Measurements from ENCODE around the gene CEMIP. TPM values are rescaled to one million over a fixed set of nuclear protein-coding genes. Genes with fewer than 3 reads are reported as not detected.

Gene CEMIP
- total and polyA plus RNA-seq, 2 of the 13 experiments (the other 11 are each of a cell fraction or from before 2014, with no cell fraction given) = 4.3 to 28.5 TPM

- TF ChIP-seq ZNF362 (CRISPR knock-in tag; IDR thresholded peaks at IDR 0.05; ENCODE audit: borderline replicate concordance) (no peak), ZNF136 (CRISPR knock-in tag; IDR thresholded peaks at IDR 0.05; ENCODE audit: low read depth) (no peak), ZNF33A (CRISPR knock-in tag; IDR thresholded peaks at IDR 0.05; ENCODE audit: borderline replicate concordance) (no peak), MED8 (CRISPR knock-in tag; IDR thresholded peaks at IDR 0.05; ENCODE audit: insufficient replicate concordance) (no peak), SIX4 (CRISPR knock-in tag; IDR thresholded peaks at IDR 0.05) (no peak), ZNF75D (CRISPR knock-in tag; IDR thresholded peaks at IDR 0.05; ENCODE audit: borderline replicate concordance) (no peak), ZNF292 (CRISPR knock-in tag; IDR thresholded peaks at IDR 0.05; ENCODE audit: borderline replicate concordance, low read depth) (no peak)
Measured at GRCh38 chr15:80950291-80951078, 171.3 kb downstream of the CEMIP start (continued).

DNA sequence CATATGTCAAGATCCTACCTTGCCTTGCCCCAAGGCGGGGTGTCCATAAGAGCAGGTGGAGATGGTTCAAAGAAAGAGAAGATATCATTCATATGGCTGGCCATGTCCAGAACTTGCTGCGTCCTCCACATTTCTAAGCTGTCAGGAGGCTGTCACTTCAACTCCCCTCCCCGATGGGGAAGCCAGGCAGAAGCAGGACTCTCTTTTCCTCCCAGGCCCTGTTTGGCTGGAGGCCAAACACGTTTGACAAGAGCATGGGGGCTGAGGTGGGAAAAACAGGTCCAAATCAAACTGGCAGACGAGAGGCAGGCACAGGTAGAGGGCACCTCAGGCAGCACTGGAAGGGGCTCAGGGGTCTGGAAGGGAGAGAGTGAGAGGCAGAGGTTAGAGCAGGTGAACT, 172.8 kb downstream of the CEMIP start:
- H3K27me3 ChIP-seq (ENCODE audit: control insufficient read depth in 1 of 2, insufficient read depth in 2 of 2, low read length in 2 of 2) = no peaks in the 10 kb centered on the region; a peak in 1 of 5 replicates
- H4K20me1 ChIP-seq (ENCODE audit: insufficient read depth, low read length) = no peaks in the 10 kb centered on the region
- no peak overlapping the region for H3K9ac ChIP-seq (ENCODE audit: insufficient read depth, low read depth, low read length)
- CTCF ChIA-PET (ENCODE audit: low intra/inter-chr PET ratio, low total read pairs) = no interaction called here
- intact Hi-C loops (cut with micrococcal nuclease; ENCODE audit: unreplicated experiment) (no loop called here), in situ Hi-C loops (cut with HindIII; ENCODE audit: extremely low pct_ligation_motif_present, low pct_unique_long_range_greater_than_20kb) (loop anchor here (25.0 kb wide), 1 partner anchor 490 kb away; no protein-coding TSS in a partner anchor)
- no peak overlapping the region for H2AFZ ChIP-seq (ENCODE audit: low read length)
- no peak for ATAC-seq
- no peak overlapping the region for H3K27ac ChIP-seq (ENCODE audit: extremely low read length, insufficient read depth, low read length)
- POLR2A ChIA-PET = no interaction called here
- H3K4me2 ChIP-seq (ENCODE audit: low read depth, low read length) = no peak overlapping the region
- peaks cover 27% of the 10 kb centered on the region for H3K4me1 ChIP-seq (ENCODE audit: insufficient read depth, low read length)
- no peaks in the 10 kb centered on the region for H3K9me3 ChIP-seq (ENCODE audit: low read length)
- peaks cover 15 to 26% of the 10 kb centered on the region in 2 experiments for H3K36me3 ChIP-seq (replicated peaks in 1 of 2; ENCODE audit: control insufficient read depth in 1 of 2, insufficient read depth in 2 of 2, low read length in 2 of 2)
- DNase-seq (ENCODE audit: low spot score) = no peak
- WGBS (ENCODE audit: low lambda C conversion rate) = 86% methylated on average over 5 of the region's 5 CpGs
- no peaks in the 10 kb centered on the region for H3K79me2 ChIP-seq (ENCODE audit: insufficient read depth, low read length)
- FAIRE-seq = no peak
- H3K4me3 ChIP-seq (replicated peaks in 1 of 3; ENCODE audit: insufficient read depth in 1 of 3, low read depth in 2 of 3, low read length in 3 of 3) = no peak overlapping the region
- no TSS peak for BruUV-seq (replicated peaks)
- TF ChIP-seq ZBTB1 (CRISPR knock-in tag; IDR thresholded peaks at IDR 0.05; ENCODE audit: borderline replicate concordance) (no peak), NPAS2 (CRISPR knock-in tag; IDR thresholded peaks at IDR 0.05; ENCODE audit: borderline replicate concordance) (no peak), ATRX (CRISPR knock-in tag; IDR thresholded peaks at IDR 0.05; ENCODE audit: borderline replicate concordance) (no peak), PITX1 (CRISPR knock-in tag; IDR thresholded peaks at IDR 0.05) (no peak), MXD3 (CRISPR knock-in tag; IDR thresholded peaks at IDR 0.05) (no peak), SSRP1 (CRISPR knock-in tag; IDR thresholded peaks at IDR 0.05) (no peak), ZNF879 (CRISPR knock-in tag; IDR thresholded peaks at IDR 0.05) (no peak), FOXK2 (IDR thresholded peaks at IDR 0.05) (no peak), ISL2 (CRISPR knock-in tag; IDR thresholded peaks at IDR 0.05) (no peak), NAIF1 (CRISPR knock-in tag; IDR thresholded peaks at IDR 0.05; ENCODE audit: borderline replicate concordance) (no peak), NR2F2 (IDR thresholded peaks at IDR 0.05; ENCODE audit: borderline replicate concordance, low read depth) (no peak)
- TF ChIP-seq, protein P1, sequence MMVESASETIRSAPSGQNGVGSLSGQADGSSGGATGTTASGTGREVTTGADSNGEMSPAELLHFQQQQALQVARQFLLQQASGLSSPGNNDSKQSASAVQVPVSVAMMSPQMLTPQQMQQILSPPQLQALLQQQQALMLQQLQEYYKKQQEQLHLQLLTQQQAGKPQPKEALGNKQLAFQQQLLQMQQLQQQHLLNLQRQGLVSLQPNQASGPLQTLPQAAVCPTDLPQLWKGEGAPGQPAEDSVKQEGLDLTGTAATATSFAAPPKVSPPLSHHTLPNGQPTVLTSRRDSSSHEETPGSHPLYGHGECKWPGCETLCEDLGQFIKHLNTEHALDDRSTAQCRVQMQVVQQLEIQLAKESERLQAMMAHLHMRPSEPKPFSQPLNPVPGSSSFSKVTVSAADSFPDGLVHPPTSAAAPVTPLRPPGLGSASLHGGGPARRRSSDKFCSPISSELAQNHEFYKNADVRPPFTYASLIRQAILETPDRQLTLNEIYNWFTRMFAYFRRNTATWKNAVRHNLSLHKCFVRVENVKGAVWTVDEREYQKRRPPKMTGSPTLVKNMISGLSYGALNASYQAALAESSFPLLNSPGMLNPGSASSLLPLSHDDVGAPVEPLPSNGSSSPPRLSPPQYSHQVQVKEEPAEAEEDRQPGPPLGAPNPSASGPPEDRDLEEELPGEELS (CRISPR knock-in tag; IDR thresholded peaks at IDR 0.05) = no peak
- TF ChIP-seq, protein P2, sequence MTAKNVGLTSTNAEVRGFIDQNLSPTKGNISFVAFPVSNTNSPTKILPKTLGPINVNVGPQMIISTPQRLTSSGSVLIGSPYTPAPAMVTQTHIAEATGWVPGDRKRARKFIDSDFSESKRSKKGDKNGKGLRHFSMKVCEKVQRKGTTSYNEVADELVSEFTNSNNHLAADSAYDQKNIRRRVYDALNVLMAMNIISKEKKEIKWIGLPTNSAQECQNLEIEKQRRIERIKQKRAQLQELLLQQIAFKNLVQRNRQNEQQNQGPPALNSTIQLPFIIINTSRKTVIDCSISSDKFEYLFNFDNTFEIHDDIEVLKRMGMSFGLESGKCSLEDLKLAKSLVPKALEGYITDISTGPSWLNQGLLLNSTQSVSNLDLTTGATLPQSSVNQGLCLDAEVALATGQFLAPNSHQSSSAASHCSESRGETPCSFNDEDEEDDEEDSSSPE (CRISPR knock-in tag; IDR thresholded peaks at IDR 0.05) = no peak
